KMS-11 (cell line): ENCODE data around the gene TMEM163.

Source experiments
- H2AFZ ChIP-seq: fragments of 200-600 bp; sonication (generic); 2 replicates; pipeline ENCODE4 v1.6.1; 2016; ENCODE audit warnings: antibody characterized with exemption, mixed run types, low read depth
- H3K27ac ChIP-seq: fragments of 200-600 bp; sonication (generic); 2 replicates; pipeline ENCODE4 v1.6.1; 2016; ENCODE audit warnings: mild to moderate bottlenecking, mixed run types
- H3K27me3 ChIP-seq: fragments of 200-600 bp; sonication (generic); 2 replicates; pipeline ENCODE4 v1.6.1; 2017; ENCODE audit warnings: mild to moderate bottlenecking, low read depth, mixed run types, moderate library complexity; ENCODE audit not compliant: insufficient read depth
- H3K36me3 ChIP-seq: fragments of 200-600 bp; sonication (generic); 2 replicates; pipeline ENCODE4 v1.6.1; 2017; ENCODE audit warnings: mild to moderate bottlenecking, mixed run types; ENCODE audit not compliant: insufficient read depth
- H3K4me1 ChIP-seq: fragments of 200-600 bp; sonication (generic); 2 replicates; pipeline ENCODE4 v1.6.1; 2016; ENCODE audit warnings: mild to moderate bottlenecking, low read depth, mixed run types; ENCODE audit not compliant: poor library complexity, severe bottlenecking
- H3K4me2 ChIP-seq: fragments of 200-600 bp; sonication (generic); 2 replicates; pipeline ENCODE4 v1.7.0; 2016; ENCODE audit warnings: mild to moderate bottlenecking, mixed run types
- H3K4me3 ChIP-seq: fragments of 200-600 bp; sonication (generic); IDR thresholded peaks from 2 replicates; pipeline ENCODE4 v1.6.1; 2017; ENCODE audit warnings: low read depth, low read length, mixed read lengths; ENCODE audit not compliant: insufficient read depth
- H3K79me2 ChIP-seq: fragments of 200-600 bp; sonication (generic); 2 replicates; pipeline ENCODE4 v1.6.1; 2016; ENCODE audit warnings: low read depth, mixed run types; ENCODE audit not compliant: insufficient read depth
- H3K9ac ChIP-seq: fragments of 200-600 bp; sonication (generic); 2 replicates; pipeline ENCODE4 v1.6.1; 2016; ENCODE audit warnings: mild to moderate bottlenecking, mixed run types
- H4K20me1 ChIP-seq: fragments of 200-600 bp; sonication (generic); 2 replicates; pipeline ENCODE4 v1.6.1; 2016; ENCODE audit warnings: mild to moderate bottlenecking, mixed run types; ENCODE audit not compliant: insufficient read depth
- CTCF ChIP-seq: fragments of 200-600 bp; sonication (generic); conservative IDR thresholded peaks from 2 replicates; pipeline ENCODE4 v1.6.1; 2017; ENCODE audit warnings: low read depth, mild to moderate bottlenecking, antibody characterized with exemption, low read length, moderate library complexity, mixed read lengths

The TMEM163 gene

GRCh38 chr2:134411828-134412638 lies 306.8 kb downstream of the TMEM163 start:
- H3K27ac ChIP-seq = peak overlapping the region; percentile 85
- H3K36me3 ChIP-seq = no peaks in the 10 kb centered on the region
- peak overlapping the region; percentile 91 for H3K4me2 ChIP-seq
- H3K9ac ChIP-seq = peak overlapping the region; percentile 39; the same call in 1 of the 2 replicates
- H3K27me3 ChIP-seq = no peaks in the 10 kb centered on the region
- peaks cover 64% of the 10 kb centered on the region for H3K4me1 ChIP-seq
- peaks cover 11% of the 10 kb centered on the region; the same call in 1 of the 2 replicates for H3K79me2 ChIP-seq
- H4K20me1 ChIP-seq = no peaks in the 10 kb centered on the region
- TF ChIP-seq CTCF = peak; percentile 55
- no peak overlapping the region for H2AFZ ChIP-seq
- no peak overlapping the region for H3K4me3 ChIP-seq

- Histone ChIP-seq H3K4me1 (peaks cover 71% of the 10 kb centered on the region), H3K27ac (peak overlapping the region; percentile 85), H2AFZ (no peak overlapping the region), H4K20me1 (no peaks in the 10 kb centered on the region), H3K27me3 (no peaks in the 10 kb centered on the region), H3K36me3 (no peaks in the 10 kb centered on the region), H3K9ac (peak overlapping the region; percentile 39; the same call in 1 of the 2 replicates), H3K4me3 (no peak overlapping the region), H3K4me2 (peak overlapping the region; percentile 91), H3K79me2 (peaks cover 11% of the 10 kb centered on the region; the same call in 1 of the 2 replicates)
- TF ChIP-seq CTCF = no peak
These were observed 307.4 kb downstream of the TMEM163 start for GRCh38 chr2:134411279-134411827.

GRCh38 chr2:134410831-134411231 lies 308.0 kb downstream of the TMEM163 start:
- no peak for TF ChIP-seq CTCF
- peaks cover 76% of the 10 kb centered on the region for H3K4me1 ChIP-seq
- peak overlapping the region; percentile 91 for H3K4me2 ChIP-seq
- no peak overlapping the region for H3K4me3 ChIP-seq
- H4K20me1 ChIP-seq = no peaks in the 10 kb centered on the region
- peaks cover 11% of the 10 kb centered on the region; the same call in 1 of the 2 replicates for H3K79me2 ChIP-seq
- H3K9ac ChIP-seq = peak overlapping the region; percentile 39; the same call in 1 of the 2 replicates
- no peak overlapping the region for H2AFZ ChIP-seq
- H3K36me3 ChIP-seq = no peaks in the 10 kb centered on the region
- peak overlapping the region; percentile 85 for H3K27ac ChIP-seq
- no peaks in the 10 kb centered on the region for H3K27me3 ChIP-seq

- Histone ChIP-seq H3K9ac (peak overlapping the region; percentile 39; the same call in 1 of the 2 replicates), H3K4me1 (peaks cover 84% of the 10 kb centered on the region)
These were observed 308.8 kb downstream of the TMEM163 start for GRCh38 chr2:134410006-134410405.

More at GRCh38 chr2:134410006-134410405, 308.8 kb downstream of the TMEM163 start:
- Histone ChIP-seq H3K27me3 (no peaks in the 10 kb centered on the region), H2AFZ (no peak overlapping the region), H3K36me3 (no peaks in the 10 kb centered on the region), H3K27ac (peak overlapping the region; percentile 85; the same call in 1 of the 2 replicates), H3K4me2 (peak overlapping the region; percentile 91), H4K20me1 (no peaks in the 10 kb centered on the region), H3K4me3 (no peak overlapping the region), H3K79me2 (peaks cover 11% of the 10 kb centered on the region; the same call in 1 of the 2 replicates)
- TF ChIP-seq CTCF = no peak
